HepG2 (cell line): ENCODE data around the gene MAP3K20. TPM values are rescaled to one million over a fixed set of nuclear protein-coding genes. Genes with fewer than 3 reads are reported as not detected.
"Not testable (repeated sequence)": the region's sequence is repeated elsewhere in the genome, so short reads cannot be mapped to it uniquely, and the experiment has no call there.

Experiments used
- ATAC-seq: fragments of 200-7000 bp; cut with Tn5 transposase; 3 replicates; pipeline ENCODE4 v1.9.1; 2020; ENCODE audit warnings: mild to moderate bottlenecking, moderate library complexity
- BruUV-seq: library from RNA; stranded (reverse); fragments of 400-500 nt; replicated peaks from 2 replicates; lab custom pipeline; 2021; lab: Mats Ljungman, UMichigan
- CTCF ChIA-PET: fragments of 300-600 bp; formaldehyde crosslinking; extraction: SDS; loops from one replicate; lab custom pipeline; 2021; ENCODE audit warnings: low total read pairs, inconsistent platforms, low intra/inter-chr PET ratio; lab: Yijun Ruan, JAX
- POLR2A ChIA-PET: fragments of 350-600 bp; sonication (Branson Sonifier 250); formaldehyde crosslinking; loops from one replicate; lab custom pipeline; 2020; ENCODE audit warnings: antibody characterized with exemption, inconsistent platforms; lab: Yijun Ruan, JAX
- DNase-seq: peaks from one replicate; pipeline ENCODE4 v3.0.0-alpha.2; 2015; ENCODE audit warnings: low spot score
- FAIRE-seq: peaks from 3 replicates; lab custom pipeline; 2011; peaks lifted over from hg19 to GRCh38; lab: Jason Lieb, UNC
- H2AFZ ChIP-seq: one replicate; pipeline ENCODE4 v1.6.1; 2011; ENCODE audit warnings: low read length, inconsistent platforms
- H3K27ac ChIP-seq: fragments of 300-600 bp; 3 replicates; pipeline ENCODE4 v1.8.0; 2011; ENCODE audit warnings: mixed run types, mild to moderate bottlenecking, mixed read lengths, low read length, inconsistent platforms; ENCODE audit not compliant: insufficient read depth; ENCODE audit errors: extremely low read length
- H3K27me3 ChIP-seq, 2 experiments: fragments of 200-600 bp in 1 of 2; 2 replicates in 1 of 2; 3 replicates in 1 of 2; pipeline versions ENCODE4 v1.6.0 to v1.8.0; 2011; ENCODE audit warnings: low read length in 2 of 2, mild to moderate bottlenecking in 2 of 2, moderate library complexity in 2 of 2, inconsistent platforms in 1 of 2; ENCODE audit not compliant: insufficient read depth in 2 of 2, control insufficient read depth in 1 of 2
- H3K36me3 ChIP-seq, 2 experiments: fragments of 200-600 bp in 1 of 2; replicated peaks in 1 of 2; 2 replicates in 1 of 2; 3 replicates in 1 of 2; pipeline versions ENCODE4 v1.5.1 to v1.8.0; 2011; ENCODE audit warnings: low read length in 2 of 2, inconsistent platforms in 1 of 2; ENCODE audit not compliant: insufficient read depth in 2 of 2, control insufficient read depth in 1 of 2
- H3K4me1 ChIP-seq: 2 replicates; pipeline ENCODE4 v1.5.1; 2012; ENCODE audit warnings: low read length, inconsistent platforms; ENCODE audit not compliant: insufficient read depth
- H3K4me2 ChIP-seq: 2 replicates; pipeline ENCODE4 v1.6.0; 2011; ENCODE audit warnings: low read depth, low read length, inconsistent platforms
- H3K4me3 ChIP-seq, 3 experiments: fragments of 200-600 bp in 1 of 3; sonication (generic), shearing (Covaris generic) in 1 of 3; replicated peaks in 1 of 3; 2 replicates each; pipeline ENCODE4 v1.5.1; 2011 to 2016; ENCODE audit warnings: low read length in 3 of 3, inconsistent platforms in 2 of 3, low read depth in 2 of 3, mild to moderate bottlenecking in 2 of 3, control low read depth in 1 of 3, mixed read lengths in 1 of 3; ENCODE audit not compliant: insufficient read depth in 1 of 3
- H3K79me2 ChIP-seq: one replicate; pipeline ENCODE4 v1.6.1; 2011; ENCODE audit warnings: low read length, inconsistent platforms; ENCODE audit not compliant: insufficient read depth
- H3K9ac ChIP-seq: 2 replicates; pipeline ENCODE4 v1.6.0; 2011; ENCODE audit warnings: mild to moderate bottlenecking, low read depth, low read length, inconsistent platforms; ENCODE audit not compliant: insufficient read depth
- H3K9me3 ChIP-seq: 2 replicates; pipeline ENCODE4 v1.5.1; 2012; ENCODE audit warnings: mild to moderate bottlenecking, low read length
- H4K20me1 ChIP-seq: 2 replicates; pipeline ENCODE4 v1.6.0; 2011; ENCODE audit warnings: inconsistent platforms, mild to moderate bottlenecking, low read length, moderate library complexity; ENCODE audit not compliant: insufficient read depth
- ARID4A ChIP-seq: sonication (generic); formaldehyde crosslinking; IDR thresholded peaks from 2 replicates; pipeline ENCODE4 v1.5.0; 2020; ENCODE audit warnings: mild to moderate bottlenecking, missing genetic modification reagents, borderline replicate concordance
- DMAP1 ChIP-seq: IDR thresholded peaks from 2 replicates; pipeline ENCODE4 v1.6.1; 2016
- MTA1 ChIP-seq: sonication (generic); formaldehyde crosslinking; IDR thresholded peaks from 2 replicates; pipeline ENCODE4 v1.4.0; 2020; ENCODE audit warnings: missing genetic modification reagents, mild to moderate bottlenecking, borderline replicate concordance
- RARG ChIP-seq: sonication (generic); formaldehyde crosslinking; IDR thresholded peaks from 2 replicates; pipeline ENCODE4 v1.4.0; 2020; ENCODE audit warnings: low read depth, mild to moderate bottlenecking, missing genetic modification reagents
- ZSCAN9 ChIP-seq: IDR thresholded peaks from 2 replicates; pipeline ENCODE4 v1.6.1; 2016; ENCODE audit warnings: borderline replicate concordance
- WGBS: methylation state at CpG from one replicate; pipeline ENCODE4 v1.1.6; 2017; ENCODE audit warnings: low lambda C conversion rate; 5-methylcytosine and 5-hydroxymethylcytosine counted together
- in situ Hi-C: cut with HindIII; loops from 2 replicates; pipeline ENCODE4 v1.10.0; 2017; ENCODE audit warnings: low pct_unique_long_range_greater_than_20kb; ENCODE audit not compliant: extremely low pct_ligation_motif_present
- intact Hi-C: fragments of 100-400 bp; cut with micrococcal nuclease; formaldehyde crosslinking; loops from one replicate; pipeline ENCODE4 v1.10.0; 2022; ENCODE audit not compliant: unreplicated experiment
- polyA plus RNA-seq, 8 experiments: library from polyadenylated mRNA; depleted of rRNA in 3 of 8; stranded (reverse) in 7 of 8; unstranded in 1 of 8; fragments of >200 nt; fragmentation: Illumina TruSeq in 4 of 8; extraction: Trizol in 4 of 8; gene quantifications; 2 replicates each; pipeline versions ENCODE4 v1.2.1 to v1.2.3, GENCODE V29; 2011 to 2016; ENCODE audit warnings: low read depth in 4 of 8, missing spikeins in 1 of 8, mixed read lengths in 1 of 8; ENCODE audit not compliant: insufficient read depth in 1 of 8
- total RNA-seq, 5 experiments: library from RNA; depleted of rRNA; stranded (reverse); fragments of >200 nt; fragmentation: Illumina TruSeq; extraction: Trizol; gene quantifications; 2 replicates each; pipeline ENCODE4 v1.2.3, GENCODE V29; 2016; ENCODE audit warnings: low read depth in 1 of 5
- TF ChIP-seq, protein P1 (sequence below): sonication (generic); formaldehyde crosslinking; IDR thresholded peaks from 2 replicates; pipeline ENCODE4 v1.9.0; 2021; ENCODE audit warnings: mild to moderate bottlenecking, missing genetic modification reagents

Gene MAP3K20
- total and polyA plus RNA-seq, 2 of the 13 experiments (the other 11 are each of a cell fraction or from before 2014, with no cell fraction given): 5.2 to 13.5 TPM

DNA sequence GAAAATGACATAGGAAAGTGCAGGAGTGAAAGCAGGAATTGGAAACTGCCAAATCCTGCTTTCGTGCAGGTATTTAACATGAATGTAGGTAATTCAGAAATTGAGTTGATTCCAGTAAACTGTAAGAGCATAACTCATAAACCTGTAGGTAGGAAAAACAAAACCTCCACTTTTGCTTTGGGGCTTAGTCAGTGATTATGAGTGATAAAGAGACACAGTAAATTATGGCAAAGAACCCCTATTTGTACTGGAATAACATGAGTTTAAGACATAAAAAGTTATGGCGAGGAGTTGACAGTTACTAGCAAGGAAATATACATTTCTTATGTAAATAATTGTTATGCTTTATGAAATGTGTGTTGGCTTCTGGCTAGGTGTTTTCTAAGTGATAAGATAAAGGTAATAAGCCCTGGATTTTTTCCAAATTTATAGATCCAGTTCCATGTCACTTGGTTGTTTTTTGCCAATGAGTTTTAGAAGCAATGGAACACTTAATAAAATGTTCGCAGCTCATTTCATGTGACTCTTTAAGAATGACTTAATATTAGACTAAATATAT lies 17.3 kb downstream of the MAP3K20 start (continued):
- TF ChIP-seq, protein P1, sequence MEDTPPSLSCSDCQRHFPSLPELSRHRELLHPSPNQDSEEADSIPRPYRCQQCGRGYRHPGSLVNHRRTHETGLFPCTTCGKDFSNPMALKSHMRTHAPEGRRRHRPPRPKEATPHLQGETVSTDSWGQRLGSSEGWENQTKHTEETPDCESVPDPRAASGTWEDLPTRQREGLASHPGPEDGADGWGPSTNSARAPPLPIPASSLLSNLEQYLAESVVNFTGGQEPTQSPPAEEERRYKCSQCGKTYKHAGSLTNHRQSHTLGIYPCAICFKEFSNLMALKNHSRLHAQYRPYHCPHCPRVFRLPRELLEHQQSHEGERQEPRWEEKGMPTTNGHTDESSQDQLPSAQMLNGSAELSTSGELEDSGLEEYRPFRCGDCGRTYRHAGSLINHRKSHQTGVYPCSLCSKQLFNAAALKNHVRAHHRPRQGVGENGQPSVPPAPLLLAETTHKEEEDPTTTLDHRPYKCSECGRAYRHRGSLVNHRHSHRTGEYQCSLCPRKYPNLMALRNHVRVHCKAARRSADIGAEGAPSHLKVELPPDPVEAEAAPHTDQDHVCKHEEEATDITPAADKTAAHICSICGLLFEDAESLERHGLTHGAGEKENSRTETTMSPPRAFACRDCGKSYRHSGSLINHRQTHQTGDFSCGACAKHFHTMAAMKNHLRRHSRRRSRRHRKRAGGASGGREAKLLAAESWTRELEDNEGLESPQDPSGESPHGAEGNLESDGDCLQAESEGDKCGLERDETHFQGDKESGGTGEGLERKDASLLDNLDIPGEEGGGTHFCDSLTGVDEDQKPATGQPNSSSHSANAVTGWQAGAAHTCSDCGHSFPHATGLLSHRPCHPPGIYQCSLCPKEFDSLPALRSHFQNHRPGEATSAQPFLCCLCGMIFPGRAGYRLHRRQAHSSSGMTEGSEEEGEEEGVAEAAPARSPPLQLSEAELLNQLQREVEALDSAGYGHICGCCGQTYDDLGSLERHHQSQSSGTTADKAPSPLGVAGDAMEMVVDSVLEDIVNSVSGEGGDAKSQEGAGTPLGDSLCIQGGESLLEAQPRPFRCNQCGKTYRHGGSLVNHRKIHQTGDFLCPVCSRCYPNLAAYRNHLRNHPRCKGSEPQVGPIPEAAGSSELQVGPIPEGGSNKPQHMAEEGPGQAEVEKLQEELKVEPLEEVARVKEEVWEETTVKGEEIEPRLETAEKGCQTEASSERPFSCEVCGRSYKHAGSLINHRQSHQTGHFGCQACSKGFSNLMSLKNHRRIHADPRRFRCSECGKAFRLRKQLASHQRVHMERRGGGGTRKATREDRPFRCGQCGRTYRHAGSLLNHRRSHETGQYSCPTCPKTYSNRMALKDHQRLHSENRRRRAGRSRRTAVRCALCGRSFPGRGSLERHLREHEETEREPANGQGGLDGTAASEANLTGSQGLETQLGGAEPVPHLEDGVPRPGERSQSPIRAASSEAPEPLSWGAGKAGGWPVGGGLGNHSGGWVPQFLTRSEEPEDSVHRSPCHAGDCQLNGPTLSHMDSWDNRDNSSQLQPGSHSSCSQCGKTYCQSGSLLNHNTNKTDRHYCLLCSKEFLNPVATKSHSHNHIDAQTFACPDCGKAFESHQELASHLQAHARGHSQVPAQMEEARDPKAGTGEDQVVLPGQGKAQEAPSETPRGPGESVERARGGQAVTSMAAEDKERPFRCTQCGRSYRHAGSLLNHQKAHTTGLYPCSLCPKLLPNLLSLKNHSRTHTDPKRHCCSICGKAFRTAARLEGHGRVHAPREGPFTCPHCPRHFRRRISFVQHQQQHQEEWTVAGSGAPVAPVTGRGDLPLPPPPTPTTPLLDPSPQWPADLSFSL (CRISPR knock-in tag): no peak
- TF ChIP-seq MTA1 (no peak), DMAP1 (no peak), ZSCAN9 (no peak), ARID4A (no peak), RARG (CRISPR knock-in tag) (no peak)

GRCh38 chr2:173093617-173094016 lies 18.0 kb downstream of the MAP3K20 start:
- intact Hi-C loops, H3K79me2 ChIP-seq, H3K27ac ChIP-seq, CTCF ChIA-PET, in situ Hi-C loops, ATAC-seq, POLR2A ChIA-PET, H3K9ac ChIP-seq, DNase-seq, H3K4me2 ChIP-seq, H3K4me3 ChIP-seq, BruUV-seq, H4K20me1 ChIP-seq, FAIRE-seq, H3K9me3 ChIP-seq, H2AFZ ChIP-seq, H3K27me3 ChIP-seq: not testable (repeated sequence)
- WGBS: 94% methylated on average over 2 of the region's 2 CpGs
- Histone ChIP-seq H3K36me3 (peaks cover 0 to 19% of the 10 kb centered on the region in 2 experiments; a peak in 4 of 5 replicates), H3K4me1 (peaks cover 12% of the 10 kb centered on the region)
